GM18858 (cell line): ENCODE measurements around the gene TRPT1.

ENCODE experiments used
- ATAC-seq: cut with Tn5 transposase; IDR thresholded peaks from one replicate; pipeline ENCODE4 v1.9.1; 2021; ENCODE audit not compliant: unreplicated experiment

TRPT1 gene

GRCh38 chr11:64225608-64226506, at the start of gene TRPT1, which contains the start of gene NUDT22:
TSS of gene TRPT1 (minus strand) at chr11:64226186. CDS start at chr11:64225860, 326 bp downstream.
TSS of gene NUDT22 (plus strand) at chr11:64226274. CDS start at chr11:64226653, 379 bp downstream.
- no peak for ATAC-seq

DNA sequence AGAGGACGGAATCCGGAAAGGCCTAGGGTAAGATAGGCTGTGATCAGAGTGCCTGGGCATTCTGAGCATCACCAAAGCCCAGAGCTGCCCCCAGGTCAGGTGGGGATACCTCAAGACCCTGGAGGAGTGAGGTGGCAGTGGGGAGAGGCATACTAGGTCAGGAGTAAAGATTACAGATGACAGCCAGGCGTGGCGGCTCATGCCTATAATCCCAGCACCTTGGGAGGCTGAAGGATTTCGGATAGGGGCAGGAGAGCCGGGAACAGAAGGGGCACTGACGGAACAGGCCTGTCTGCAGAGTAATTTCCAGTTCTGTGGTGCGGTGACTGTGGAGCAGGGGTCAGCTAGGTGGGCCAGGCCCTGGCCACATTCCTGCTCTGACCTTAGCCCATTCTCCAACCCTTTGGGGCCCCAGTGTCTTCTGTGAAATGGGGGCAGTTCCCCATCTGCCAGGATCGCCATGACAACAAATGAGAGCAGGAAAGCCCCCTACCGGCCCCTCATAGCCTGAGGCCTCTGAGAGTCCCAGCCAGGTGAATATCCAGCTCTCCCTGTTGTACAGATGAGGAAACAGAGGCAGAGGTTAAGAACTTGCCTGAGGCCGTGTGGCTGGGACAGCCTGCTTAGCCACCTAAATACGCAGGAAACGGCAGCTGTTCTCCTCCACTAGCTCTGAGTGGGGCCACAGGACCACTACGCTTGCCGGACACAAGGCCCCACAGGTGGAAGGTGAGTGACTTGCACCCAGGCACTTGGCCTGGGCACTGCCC, 49.2 kb upstream of the TRPT1 start:
- no peak for ATAC-seq

DNA sequence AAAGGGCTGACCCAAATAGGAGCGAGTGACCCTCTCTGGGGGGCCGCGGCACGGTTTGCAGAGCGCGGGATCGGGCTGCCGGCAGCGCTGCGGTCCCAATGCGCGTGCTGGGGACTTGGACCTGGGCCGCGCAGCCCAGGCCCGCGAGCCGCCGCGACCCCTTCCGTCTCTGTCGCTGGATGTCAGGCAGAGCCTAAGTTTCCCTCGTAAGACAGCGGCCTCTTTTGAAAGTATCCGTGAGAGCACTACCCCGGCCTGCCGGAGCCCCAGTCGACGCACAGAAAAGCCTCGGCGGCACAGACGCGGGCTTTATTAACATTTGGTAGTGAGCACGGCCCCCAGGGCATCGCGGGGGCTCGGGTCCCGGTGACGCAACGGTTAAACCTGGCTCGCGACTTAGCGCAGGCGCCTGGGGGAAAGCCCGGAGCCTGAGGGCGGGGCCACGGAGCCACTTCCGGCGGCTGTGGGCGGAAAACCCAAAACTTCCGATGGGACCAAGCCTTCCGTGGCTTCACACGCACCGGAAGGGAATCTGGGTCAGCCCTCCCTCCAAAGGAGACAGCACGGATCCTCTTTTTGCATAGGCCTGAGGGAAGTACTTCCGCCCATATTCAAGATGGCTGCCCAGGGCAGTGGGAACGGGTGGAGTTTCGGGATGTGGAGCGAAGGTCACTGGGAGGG, 43.7 kb upstream of the TRPT1 start:
- peak; percentile 54 for ATAC-seq

DNA sequence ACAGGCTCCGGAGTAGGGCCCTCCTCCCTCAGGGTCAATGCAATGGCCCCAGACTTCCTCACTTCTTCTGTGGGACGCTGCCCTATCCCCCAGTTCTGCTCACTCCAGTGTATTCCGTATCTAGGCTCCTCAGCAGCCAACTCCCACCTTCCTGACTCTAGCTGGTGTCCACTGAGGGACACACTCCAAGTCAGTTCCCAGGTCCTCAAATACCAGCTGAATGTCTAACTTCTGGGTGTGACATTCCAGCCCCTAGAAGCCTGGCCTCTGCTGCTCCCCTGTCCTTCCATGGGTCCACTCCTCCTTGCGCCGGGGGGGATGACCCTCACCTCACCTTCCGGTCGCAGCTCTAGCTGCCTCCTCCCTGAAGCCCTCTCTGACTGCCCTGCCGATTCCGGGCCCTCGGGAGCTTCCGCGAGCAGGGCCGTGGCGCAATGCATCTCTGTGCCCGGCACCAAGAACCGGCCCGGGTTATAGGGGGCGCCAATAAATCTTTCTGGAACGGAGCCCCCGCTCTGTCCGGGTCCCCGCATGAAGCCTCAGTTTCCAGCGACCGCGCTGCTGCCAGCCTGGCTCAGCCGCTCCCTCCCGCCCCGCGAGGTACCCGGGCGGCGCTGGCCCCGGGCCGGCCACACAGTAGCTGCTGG, 43.0 kb upstream of the TRPT1 start:
- no peak for ATAC-seq

DNA sequence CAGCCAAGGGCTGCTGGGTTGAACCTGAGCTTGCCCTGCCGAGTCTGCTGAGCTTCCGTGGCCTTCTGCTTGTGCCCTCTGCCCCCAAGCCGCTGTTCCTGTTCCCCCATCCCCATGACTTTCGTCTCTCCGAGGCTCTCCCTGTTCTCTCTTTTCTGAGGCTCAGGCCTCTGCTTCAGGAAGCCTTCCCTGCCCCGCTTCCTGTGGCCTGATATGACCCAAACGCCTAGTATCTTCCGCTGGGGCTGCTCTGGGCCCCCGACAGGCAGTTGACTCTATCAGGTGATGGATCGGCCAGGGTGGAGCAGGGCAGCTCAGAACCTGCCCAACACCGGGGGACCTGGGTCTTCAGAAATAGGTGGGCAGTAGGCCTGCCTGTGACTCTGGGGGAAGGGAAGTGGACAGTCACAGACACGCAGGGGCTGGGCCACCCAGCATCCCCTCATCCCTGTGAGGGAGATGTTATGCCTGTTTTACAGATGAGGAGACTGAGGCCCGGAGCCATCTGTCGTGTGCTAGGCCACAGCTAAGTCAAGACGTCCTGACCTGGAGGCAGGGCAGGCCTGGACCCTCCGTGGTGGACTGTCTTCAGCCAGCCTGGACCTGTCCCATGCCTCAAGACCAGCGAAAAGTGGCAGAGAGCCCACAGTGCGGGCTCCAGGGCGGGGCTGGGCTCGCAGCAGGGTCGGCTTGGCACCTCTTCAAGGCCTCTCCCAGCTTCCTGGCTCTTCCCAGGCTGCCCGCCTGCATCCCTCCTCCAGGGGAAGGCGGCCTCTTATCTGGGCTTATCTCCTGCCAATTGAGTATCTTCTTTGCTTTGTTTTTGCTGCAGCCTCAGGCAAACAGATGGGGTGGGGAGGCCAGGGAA, 42.3 kb upstream of the TRPT1 start:
- ATAC-seq, result no peak

DNA sequence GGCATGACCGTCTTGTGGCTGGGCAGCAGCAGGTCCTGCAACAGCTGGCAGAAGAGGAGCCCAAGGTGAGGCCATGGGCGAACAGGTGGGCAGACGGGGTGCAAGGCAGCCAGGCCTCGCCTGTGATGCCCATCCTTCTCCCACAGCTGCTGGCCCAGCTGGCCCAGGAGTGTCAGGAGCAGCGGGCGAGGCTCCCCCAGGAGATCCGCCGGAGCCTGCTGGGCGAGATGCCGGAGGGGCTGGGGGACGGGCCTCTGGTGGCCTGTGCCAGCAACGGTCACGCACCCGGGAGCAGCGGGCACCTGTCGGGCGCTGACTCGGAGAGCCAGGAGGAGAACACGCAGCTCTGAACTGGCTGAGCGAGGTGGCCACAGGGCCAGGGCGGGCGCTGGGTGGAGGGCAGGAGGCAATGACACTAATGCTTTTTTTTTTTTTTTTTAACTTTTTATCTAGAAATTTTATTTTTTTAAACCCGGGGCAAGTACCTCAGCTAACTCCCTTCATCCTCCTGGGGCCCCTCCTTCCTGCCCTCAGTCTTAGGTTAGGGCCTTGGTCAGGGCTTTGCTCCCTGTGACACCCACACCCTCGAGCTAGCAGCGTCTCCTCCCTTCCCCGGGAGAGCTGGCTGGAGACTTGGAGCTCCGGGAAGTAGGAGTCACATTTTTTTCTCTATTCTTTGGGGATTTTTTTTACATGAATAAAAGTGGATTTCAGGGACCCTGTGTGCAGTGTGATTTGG, 41.4 kb upstream of the TRPT1 start:
- no peak for ATAC-seq

DNA sequence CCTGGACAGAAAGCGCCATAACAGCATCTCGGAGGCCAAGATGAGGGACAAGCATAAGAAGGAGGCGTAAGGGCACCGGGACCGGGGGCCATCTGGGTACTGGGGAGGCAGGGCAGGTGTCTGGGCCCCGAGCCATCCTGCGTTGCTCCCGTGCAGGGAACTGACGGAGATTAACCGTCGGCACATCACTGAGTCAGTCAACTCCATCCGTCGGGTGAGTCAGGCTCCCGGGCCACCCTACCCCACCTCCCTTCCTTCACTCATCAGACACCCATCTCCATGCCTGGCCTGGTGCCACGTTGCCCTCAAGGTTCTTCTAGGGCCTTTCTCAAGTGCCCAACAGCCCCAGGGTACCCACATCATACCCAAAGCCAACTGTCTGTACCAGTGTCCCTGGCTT, 40.4 kb upstream of the TRPT1 start:
- no peak for ATAC-seq

GRCh38 chr11:64265176-64266160, 39.5 kb upstream of the TRPT1 start:
- no peak for ATAC-seq

GRCh38 chr11:64264371-64264852, 38.4 kb upstream of the TRPT1 start:
- ATAC-seq, result no peak

GRCh38 chr11:64263947-64264317, 37.9 kb upstream of the TRPT1 start:
- no peak for ATAC-seq

DNA sequence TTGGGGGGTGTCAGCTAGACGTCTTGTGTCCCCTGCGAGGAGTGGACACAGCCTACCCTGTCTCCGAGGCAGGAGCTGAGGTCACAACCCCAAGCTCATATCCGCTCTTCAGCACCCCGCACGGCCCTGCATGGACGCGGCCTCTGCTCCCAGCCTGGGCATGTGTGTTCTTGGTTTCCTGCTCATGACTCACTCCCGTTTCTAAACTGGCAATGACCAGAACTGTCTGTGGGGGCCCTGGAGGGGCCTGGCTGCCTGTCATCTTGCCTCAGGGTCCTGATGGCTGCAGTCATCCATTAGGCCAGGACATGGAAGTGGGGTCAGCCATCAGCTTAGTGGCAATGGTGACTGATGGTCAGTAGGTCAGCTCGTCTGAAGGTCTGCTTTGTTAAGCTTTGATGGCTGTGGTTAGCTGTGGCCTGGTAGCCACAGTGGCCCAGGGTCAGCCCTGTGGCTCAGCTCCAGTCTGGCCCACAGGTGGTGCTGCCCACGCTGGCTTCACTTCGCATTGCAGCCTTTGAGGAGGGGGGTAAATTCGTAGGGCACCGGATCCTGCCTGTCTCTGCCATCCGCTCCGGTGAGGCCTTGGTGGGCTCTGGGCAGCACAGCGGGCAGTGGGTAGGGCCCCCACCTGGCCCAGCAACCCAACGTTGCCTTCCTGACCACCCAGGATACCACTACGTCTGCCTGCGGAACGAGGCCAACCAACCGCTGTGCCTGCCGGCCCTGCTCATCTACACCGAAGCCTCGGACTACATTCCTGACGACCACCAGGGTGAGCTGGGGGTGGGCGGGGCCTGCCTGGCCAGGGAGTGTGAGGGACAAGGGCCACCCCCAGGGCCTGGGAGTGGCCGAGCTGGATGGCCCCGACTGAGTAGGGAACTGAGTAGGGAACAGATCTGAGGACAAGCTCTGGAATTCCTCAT, 37.3 kb upstream of the TRPT1 start:
- ATAC-seq, result no peak

DNA sequence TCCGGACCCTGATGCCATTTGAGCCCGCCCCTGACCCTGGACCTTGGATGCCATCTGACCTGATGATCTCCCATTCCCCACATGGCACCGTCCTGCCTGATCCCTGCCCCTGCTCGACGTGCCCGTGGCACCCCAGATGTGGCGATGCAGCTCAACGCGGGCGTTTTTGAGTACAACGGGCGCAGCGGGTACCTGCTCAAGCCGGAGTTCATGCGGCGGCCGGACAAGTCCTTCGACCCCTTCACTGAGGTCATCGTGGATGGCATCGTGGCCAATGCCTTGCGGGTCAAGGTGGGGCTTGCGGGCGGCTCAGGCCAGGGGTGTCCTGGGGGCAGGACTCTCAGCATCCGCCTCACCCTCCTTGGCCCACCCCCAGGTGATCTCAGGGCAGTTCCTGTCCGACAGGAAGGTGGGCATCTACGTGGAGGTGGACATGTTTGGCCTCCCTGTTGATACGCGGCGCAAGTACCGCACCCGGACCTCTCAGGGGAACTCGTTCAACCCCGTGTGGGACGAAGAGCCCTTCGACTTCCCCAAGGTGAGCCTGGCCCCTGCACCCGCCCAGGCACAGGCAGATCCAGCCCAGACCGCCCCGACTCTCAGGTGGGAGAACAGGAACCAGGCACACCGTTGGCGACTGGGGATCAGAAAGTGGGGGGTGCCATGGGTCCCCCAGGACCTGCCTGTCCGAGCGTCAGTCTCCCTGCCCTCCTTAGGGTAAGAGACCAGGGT, 36.5 kb upstream of the TRPT1 start:
- ATAC-seq, result no peak

DNA sequence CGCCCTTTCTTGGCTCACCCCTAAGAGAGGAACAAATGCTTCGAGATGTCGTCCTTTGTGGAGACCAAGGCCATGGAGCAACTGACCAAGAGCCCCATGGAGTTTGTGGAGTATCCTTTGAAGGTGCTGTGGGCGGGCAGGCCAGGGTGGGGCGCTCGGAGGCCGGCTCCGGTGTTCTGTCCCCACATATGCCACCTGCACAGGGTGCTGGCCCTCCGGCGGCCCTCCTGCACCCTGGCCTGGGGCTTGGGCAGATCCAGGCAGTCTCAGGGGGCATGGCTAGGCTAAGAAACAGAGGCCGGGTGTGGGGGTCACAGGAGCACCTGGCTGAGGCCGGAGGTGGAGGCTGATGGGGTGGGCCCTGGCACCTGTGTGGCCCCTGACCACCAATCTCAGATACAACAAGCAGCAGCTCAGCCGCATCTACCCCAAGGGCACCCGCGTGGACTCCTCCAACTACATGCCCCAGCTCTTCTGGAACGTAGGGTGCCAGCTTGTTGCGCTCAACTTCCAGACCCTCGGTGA, 35.6 kb upstream of the TRPT1 start:
- ATAC-seq, result no peak

DNA sequence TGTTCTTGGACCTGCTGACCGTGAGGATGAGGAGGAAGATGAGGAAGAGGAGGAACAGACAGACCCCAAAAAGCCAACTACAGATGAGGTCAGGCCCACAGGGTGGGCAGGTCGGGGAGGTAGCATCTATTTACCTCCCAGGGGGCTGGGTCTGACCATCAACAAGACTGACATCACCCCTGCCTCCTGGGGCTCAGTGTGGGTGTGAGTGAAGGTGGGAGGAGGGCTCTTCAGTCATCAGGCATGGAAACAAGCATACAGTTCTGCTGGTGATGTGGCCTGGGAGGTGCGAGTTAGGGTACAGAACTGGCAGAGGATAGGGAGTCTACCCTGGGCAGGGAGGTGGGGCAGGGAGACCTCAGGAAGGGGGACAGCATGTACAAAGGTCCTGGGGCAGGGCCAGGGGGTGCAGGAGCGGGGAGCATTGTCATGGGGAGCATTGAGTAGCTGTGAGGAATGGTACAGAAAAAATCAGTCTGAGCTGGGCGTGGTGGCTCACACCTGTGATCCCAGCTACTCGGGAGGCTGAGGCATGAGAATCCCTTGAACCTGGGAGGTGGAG, 34.2 kb upstream of the TRPT1 start:
- no peak for ATAC-seq

DNA sequence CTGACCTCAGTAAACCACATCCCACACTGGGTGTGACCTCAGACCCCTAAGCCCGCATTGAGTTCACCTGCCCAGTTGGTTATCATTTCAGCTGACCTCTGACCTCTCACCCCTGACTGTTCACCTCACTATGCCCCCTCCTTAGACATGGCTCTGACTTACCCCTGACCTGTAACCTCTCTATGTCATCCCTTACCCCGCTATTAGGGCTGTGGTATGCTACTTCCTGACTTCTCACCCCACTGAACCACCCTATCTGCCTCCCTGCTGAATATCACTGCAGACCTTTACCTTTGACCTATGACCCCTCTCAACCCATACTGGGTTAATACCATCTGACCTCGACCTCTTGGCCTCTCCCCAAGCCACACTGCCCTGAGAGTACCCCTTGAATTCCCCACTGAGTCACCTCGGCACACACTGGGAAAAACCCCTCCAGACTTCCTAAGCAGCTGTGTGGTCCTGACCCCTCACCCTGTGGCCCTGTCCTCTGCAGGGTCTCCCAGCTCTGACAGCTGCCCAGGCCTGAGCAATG, 33.6 kb upstream of the TRPT1 start:
- ATAC-seq, result no peak
